SK-N-SH treated with all-trans-retinoic acid at 6 μM for 48 hours (cell line): ENCODE results near the gene ARHGAP24.

ENCODE experiments used
- CREB5 ChIP-seq: fragments of 250-450 bp; sonication (Bioruptor Pico); IDR thresholded peaks from 2 replicates; pipeline ENCODE4 v1.5.1; 2020; ENCODE audit warnings: low read depth, mild to moderate bottlenecking, moderate library complexity
- CSDC2 ChIP-seq: fragments of 250-450 bp; sonication (Bioruptor Pico); IDR thresholded peaks from 2 replicates; pipeline ENCODE4 v1.5.0; 2020; ENCODE audit warnings: mild to moderate bottlenecking, moderate library complexity
- CSRNP3 ChIP-seq: fragments of 250-450 bp; sonication (Bioruptor Pico); IDR thresholded peaks from 2 replicates; pipeline ENCODE4 v1.5.1; 2021; ENCODE audit warnings: mild to moderate bottlenecking, moderate library complexity
- ESRRG ChIP-seq: fragments of 250-450 bp; sonication (Bioruptor Pico); IDR thresholded peaks from 2 replicates; pipeline ENCODE4 v1.6.1; 2021; ENCODE audit warnings: mild to moderate bottlenecking
- ISL1 ChIP-seq: fragments of 250-450 bp; sonication (Bioruptor Pico); IDR thresholded peaks from 2 replicates; pipeline ENCODE4 v2.1.2; 2022; ENCODE audit warnings: mild to moderate bottlenecking, moderate library complexity
- OSR1 ChIP-seq: fragments of 250-450 bp; sonication (Bioruptor Pico); IDR thresholded peaks from 2 replicates; pipeline ENCODE4 v1.8.0; 2022; ENCODE audit warnings: moderate library complexity, mild to moderate bottlenecking, inconsistent platforms
- PATZ1 ChIP-seq: fragments of 250-450 bp; sonication (Bioruptor Pico); IDR thresholded peaks from 2 replicates; pipeline ENCODE4 v1.8.0; 2020; ENCODE audit warnings: mild to moderate bottlenecking, moderate library complexity, borderline replicate concordance
- POU6F1 ChIP-seq: fragments of 250-450 bp; sonication (Bioruptor Pico); IDR thresholded peaks from 2 replicates; pipeline ENCODE4 v1.8.0; 2021; ENCODE audit warnings: low read depth, mild to moderate bottlenecking, moderate library complexity, borderline replicate concordance
- TOX ChIP-seq: fragments of 250-450 bp; sonication (Bioruptor Pico); IDR thresholded peaks from 2 replicates; pipeline ENCODE4 v1.8.0; 2021; ENCODE audit warnings: mild to moderate bottlenecking, moderate library complexity, borderline replicate concordance
- ZFP3 ChIP-seq: fragments of 250-450 bp; sonication (Bioruptor Pico); IDR thresholded peaks from 2 replicates; pipeline ENCODE4 v1.5.0; 2020; ENCODE audit warnings: mild to moderate bottlenecking, moderate library complexity
- ZFP30 ChIP-seq: fragments of 450-650 bp; formaldehyde crosslinking; IDR thresholded peaks from 2 replicates; pipeline ENCODE4 v1.5.0; 2022; ENCODE audit warnings: mild to moderate bottlenecking, moderate library complexity
- ZNF565 ChIP-seq: fragments of 450-650 bp; formaldehyde crosslinking; conservative IDR thresholded peaks from 2 replicates; pipeline ENCODE4 v1.5.0; 2020; ENCODE audit warnings: low read depth, mild to moderate bottlenecking, moderate library complexity

- no peak for TF ChIP-seq ESRRG (CRISPR knock-in tag)
- TF ChIP-seq ZFP3 (CRISPR knock-in tag), result no peak
- TF ChIP-seq ZNF565 (CRISPR knock-in tag), result no peak
- no peak for TF ChIP-seq TOX (CRISPR knock-in tag)
- TF ChIP-seq CSDC2 (CRISPR knock-in tag), result no peak
- no peak for TF ChIP-seq CSRNP3
- no peak for TF ChIP-seq PATZ1 (CRISPR knock-in tag)
- TF ChIP-seq CREB5 (CRISPR knock-in tag), result no peak
- TF ChIP-seq OSR1 (CRISPR knock-in tag), result no peak
- TF ChIP-seq ZFP30 (CRISPR knock-in tag), result no peak
- no peak for TF ChIP-seq ISL1 (CRISPR knock-in tag)
- no peak for TF ChIP-seq POU6F1 (CRISPR knock-in tag)
Measured at GRCh38 chr4:85919200-85919887, 444.4 kb downstream of the ARHGAP24 start.
